CD4-positive, alpha-beta T cell treated with Interleukin-10 for 1 hour (primary cell): ENCODE results near the gene NHERF1.

Experiments
- DNase-seq: peaks from one replicate; pipeline ENCODE4 v3.0.0-alpha.2; 2020

NHERF1 gene

DNA sequence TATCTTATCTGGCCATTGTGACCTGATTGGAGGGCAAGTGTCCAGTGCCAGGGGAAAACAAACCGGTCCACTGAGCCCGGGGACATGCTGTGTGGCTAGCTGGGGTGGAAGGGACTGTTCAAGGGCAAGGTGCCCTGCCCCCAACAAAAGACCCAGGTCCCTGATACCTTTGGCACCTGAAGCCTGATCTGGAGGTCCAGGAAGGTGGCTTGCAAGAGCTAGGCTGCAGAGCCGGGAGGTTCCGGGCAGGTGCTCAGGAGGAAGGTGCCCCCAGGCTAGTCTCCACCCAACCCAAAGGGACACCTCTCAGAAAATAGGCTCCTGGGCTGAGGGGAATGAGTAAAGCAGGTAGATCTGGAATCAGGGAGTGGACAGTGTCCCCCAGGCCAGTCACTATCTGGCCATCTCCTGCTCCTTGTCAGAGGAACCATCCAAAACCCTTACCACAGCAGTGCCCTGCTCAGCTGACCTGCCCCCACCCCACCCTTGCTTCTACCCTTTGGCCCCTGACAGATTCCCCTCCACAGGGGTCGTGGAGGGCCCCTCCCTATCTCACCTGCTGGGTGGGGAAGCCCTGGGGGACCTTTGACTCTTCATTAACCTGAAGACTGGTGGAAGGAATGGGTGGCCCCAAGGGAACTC lies 21.5 kb downstream of the NHERF1 start:
- no peak for DNase-seq

DNA sequence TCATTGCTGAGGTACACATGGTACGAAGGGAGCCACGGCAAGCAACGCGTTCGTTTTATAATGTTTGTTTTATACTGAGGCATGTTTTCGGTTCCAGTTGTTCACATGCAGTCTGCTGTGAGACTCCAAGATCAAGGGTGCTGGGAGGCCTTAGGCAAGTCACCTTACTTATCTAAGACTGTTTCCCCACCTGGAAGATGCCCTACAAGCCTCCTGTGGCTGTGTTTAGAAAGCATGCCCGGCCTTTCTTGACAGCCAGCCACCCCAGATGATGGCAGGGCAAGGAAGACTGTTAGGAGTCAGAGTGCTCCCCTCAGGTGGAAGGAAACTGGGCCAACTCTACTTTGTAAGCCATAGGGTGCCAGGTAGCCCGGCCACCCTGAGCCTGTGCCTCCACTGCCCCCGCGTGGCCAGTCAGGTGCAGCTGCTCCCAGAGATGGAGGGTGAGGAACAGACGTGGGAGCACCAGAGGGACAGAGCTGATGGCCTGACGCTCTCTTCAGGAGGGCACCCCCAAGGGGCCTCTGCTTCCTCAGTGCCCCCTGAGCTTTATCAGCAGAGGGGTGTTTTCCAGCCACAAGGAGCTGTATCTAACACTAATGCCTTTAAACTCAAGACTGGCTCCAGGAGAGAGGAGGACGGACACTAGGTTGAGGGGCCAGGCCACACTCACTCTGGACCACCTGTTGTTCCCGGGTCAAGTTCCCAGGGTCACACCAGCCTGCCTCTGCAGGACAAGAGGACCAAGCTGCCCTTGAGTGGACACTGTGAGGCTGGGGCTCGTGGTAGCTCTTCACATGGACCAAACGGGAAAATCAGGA lies 22.3 kb downstream of the NHERF1 start:
- peak; percentile 83 for DNase-seq

DNA sequence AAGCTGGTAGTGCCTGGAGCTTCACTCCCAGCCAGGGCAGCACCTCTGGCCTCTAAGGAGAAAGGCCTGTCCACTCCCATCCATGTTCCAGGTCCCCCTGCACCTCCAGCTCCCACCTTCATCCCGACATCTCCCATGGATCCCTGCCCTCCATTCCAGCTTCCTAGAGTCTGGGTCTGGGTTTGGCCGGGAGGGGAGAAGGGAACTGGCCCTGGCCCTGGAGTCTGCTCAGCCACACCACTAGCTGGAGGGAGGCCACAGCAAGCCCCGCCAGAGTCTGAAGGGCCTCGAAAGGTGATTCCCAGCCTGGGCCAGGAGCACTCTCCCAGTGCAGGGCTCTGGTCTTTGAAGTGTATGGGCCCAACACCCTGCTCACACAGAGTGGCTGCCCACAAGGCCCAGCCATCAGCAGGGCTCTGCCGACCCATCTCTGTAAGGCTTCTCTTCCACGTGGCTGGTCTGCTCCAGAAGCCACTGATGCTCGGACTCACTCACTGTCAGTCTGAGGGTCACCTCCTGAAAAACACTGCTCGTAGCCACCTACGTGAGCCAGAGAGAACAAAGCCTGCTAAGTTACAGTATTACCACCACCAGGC lies 23.0 kb downstream of the NHERF1 start:
- DNase-seq: no peak

DNA sequence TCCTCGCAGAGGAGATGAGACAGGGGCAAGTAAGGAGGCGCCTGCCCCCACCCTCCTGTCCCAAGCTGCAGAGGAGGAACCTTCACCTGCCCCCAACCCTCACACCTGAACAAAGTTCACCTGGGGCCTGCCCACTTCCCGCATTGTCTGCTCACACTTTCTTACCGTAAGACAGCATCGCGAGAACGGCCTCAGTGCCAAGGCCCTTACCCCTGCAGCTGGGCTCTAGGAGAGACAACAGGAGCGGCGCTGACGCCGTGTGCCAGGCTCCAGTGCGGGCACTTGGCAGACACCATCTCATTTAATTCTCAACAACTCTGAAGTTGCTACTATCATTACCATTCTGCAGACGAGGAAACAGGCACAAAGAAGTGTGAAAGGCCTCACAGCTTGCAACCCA lies 23.6 kb downstream of the NHERF1 start:
- no peak for DNase-seq

DNA sequence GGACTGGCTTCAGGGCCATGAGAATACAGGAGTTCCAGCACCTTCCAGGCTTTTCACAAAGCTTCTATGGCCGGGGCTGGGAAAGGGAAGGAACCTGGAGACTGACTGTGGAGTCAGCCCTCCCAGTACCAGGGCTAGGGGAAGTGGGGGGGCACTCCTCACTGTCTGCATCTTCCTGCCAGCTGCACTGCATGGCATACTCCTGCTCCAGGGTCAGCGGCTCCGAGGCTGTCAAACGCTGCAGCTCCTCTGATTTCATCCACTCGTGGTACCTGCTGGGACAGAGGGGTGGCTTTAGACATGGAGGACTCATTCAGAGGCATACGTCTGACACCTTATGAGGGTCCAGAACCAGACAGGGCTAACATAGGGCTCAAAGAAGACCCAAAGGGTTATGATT lies 25.0 kb downstream of the NHERF1 start:
- DNase-seq: no peak

DNA sequence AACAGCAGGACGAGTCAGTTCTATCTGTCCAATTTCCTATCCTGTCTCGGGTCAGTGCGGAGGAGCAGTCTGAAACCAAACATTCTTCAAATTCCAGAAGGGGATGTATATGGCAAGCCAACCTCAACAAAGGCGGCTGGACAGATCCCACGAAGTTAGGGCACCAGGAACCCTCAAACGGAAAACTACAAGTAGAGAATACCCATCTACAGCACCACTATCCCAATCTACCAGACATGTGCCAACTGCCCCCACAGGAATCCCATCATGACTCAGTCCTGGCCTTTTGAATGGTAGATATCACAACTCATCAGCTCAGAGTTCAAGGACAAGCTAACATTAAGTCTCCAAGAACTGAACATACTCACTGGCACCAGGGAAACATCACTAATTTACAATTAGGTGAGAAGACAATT lies 25.5 kb downstream of the NHERF1 start:
- no peak for DNase-seq

DNA sequence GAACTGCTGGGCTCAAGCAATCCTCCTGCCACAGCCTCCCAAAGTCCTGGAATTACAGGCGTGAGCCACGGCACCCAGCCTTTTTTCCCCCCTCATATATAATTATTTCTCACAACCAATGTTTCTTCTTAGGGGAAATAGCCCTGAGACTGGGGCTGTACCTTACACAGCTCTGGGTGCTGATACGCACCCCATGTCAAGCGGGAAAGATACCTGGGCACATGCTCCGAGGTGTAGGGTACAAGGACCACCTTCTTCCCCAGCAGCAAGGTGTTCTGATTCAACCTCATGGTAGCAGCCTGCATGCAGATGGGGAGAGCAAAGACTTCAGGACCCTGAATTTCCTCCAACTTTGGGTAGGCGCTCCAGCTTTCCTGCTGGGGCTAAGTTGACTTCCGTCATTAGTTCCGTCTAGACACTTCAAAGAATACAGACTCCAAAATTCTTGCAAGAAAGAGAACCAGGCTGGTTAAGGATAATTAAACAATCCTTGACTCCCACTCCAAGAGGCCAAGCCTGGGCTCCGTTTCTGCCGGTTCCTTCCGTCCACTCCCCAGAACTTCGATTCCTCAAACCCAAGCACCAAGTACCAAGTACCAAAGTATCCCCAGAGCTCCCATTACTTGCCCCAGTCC lies 27.1 kb downstream of the NHERF1 start:
- no peak for DNase-seq

DNA sequence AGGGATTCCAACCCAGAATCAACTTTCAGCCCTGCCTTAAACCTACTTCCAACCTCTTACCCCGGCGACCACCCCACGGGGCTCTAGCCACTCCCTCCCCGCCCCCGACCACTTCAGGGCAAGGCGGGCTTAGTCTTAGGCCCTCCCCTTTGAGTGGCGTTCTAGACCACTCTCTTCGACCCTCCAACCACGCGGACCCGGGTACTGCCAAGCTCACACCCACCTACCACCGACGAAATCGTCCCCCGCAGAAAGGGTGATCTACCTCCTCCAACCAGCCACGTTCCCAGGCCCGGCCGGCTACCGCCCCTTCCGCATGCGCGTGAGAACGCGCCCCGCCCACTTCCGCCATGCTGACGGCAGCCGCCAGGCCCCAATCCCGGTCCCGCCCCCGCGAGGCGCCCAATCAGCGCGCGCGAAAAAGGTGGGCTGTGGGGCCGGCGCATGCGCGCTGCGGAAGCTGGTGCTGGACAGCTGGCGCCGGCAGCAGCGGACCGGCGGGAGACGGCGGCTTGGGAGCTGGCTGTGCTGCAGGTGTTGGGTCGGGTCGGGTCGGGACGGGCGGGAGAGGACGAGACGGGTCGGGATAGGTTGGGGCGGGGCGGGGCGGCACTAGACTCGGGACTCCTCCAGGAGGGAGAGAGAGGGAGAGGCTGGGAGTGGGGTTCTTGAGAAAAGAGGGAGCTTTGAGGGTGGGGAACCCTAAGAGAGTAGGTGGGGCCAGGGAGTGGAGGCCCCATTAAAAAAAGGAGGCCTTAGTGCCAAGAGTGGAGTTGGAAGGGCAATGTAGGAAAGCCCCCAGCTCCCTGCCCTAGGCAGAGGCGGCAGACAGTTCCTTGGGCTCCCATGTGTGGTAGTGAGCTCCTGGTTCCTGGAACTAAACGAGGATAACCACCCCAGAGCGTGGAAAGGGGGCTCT lies 27.9 kb downstream of the NHERF1 start, which contains the start of gene NAT9:
TSS of gene NAT9 (minus strand) at position 302 of the 919 bp plus-strand sequence. CDS start 647 bp downstream, outside the sequence.
- DNase-seq: peak; percentile 98

DNA sequence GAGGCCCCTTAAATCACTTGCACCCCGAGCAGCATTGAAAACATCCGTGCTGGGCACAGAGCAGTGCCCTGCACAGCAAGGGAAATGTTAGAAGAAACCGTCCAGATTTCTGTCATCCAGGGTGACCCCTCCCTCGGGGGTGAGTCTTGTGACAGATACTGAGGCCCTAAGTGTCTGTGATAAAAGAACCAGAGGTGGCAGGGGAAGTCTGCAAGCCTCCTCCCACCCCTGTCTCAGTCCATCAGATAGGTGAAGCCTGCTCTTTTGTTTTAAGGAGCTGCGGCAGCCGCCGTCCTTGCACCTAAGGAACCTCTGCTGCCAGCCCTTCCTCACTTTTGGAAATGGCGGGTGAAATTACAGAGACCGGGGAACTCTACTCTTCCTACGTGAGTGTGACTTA lies 28.6 kb downstream of the NHERF1 start:
- no peak for DNase-seq

DNA sequence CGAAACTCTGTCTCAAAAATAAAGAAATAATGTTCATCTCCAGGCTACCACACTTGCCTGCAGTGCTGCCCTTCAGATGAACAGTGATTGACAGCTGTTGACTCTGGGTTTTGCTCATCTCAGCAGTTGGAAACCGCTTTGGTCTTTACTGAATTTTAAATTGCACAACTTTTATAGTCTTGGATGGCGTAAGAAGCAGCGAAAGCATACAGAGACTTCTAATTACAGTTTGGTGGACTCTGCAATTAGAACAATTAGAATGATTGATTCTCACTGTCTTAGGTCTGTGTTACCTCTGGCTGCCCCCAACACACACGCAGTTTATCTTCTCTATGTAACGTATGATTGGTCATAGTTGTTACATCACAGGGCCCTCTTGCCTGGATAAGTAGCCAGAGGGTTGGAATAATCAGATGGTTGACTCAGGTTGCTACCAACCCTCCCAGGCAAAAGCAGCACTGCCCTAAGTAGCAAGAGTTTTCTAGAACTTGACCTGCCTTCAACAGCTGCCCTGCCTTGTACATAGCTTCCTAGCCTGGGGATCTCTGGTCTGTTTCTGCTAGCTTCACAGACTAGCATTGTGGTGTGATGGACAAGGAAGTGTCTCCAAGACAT lies 29.6 kb downstream of the NHERF1 start:
- no peak for DNase-seq

DNA sequence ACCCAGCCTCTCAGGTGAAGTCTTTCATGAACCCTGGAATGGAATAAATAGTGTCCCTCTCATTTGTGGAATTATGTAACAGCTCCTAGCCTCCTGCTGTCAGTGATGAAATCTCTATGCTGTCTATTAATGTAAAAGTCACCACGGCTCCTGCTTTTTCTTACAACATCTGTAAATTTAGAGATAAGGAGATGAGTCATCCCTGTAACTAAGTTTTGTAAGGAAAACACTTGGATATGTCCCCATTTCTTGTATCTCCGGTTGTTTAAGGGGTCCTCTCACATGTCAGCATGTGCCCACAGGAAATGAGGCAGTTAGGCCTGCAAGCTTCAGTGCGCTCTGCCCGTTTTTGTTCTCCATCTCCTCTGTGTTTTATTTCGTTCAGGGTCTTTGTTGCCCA lies 30.5 kb downstream of the NHERF1 start:
- no peak for DNase-seq

DNA sequence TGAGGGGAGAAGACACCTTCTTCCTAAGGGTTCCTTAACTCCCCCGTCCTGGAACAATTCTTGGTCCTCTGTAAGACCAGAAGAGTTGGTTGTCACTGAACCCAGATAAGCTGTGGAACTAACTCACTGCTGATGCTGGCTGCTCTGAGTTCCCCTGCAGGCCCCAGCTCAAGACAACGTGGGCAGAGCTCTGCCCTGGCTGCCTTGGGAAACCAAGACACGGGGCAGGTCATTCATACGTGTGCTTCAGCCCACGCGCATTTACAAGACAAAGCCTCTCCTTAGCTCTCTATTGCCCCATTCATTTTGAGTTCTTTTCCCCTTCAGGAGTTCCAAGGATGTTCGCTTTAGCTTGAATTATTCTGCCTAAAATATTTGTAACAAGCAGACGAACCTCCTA lies 31.1 kb downstream of the NHERF1 start:
- no peak for DNase-seq

DNA sequence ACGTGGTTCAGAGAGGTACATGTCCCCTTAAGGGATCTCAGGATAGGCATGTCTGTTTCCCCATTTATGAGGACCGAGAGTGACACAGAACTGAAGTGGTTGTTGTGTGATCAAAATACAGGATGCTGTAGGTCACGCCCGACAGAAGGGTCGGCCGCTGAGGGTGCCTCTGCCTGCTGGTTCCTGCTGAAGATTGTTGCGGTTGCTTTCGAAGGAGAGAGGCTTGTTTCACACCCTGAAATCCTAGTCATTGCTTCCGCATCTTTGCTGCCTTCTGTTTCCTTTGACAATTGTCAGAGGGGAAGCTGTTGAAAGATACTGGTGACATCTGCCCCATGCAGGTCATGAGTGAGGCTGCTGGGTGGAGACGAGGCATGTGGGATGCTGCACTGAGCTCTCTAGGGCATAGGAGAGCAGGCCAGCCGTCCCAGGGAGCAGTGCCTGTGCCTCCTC lies 31.5 kb downstream of the NHERF1 start:
- peak; percentile 73 for DNase-seq

DNA sequence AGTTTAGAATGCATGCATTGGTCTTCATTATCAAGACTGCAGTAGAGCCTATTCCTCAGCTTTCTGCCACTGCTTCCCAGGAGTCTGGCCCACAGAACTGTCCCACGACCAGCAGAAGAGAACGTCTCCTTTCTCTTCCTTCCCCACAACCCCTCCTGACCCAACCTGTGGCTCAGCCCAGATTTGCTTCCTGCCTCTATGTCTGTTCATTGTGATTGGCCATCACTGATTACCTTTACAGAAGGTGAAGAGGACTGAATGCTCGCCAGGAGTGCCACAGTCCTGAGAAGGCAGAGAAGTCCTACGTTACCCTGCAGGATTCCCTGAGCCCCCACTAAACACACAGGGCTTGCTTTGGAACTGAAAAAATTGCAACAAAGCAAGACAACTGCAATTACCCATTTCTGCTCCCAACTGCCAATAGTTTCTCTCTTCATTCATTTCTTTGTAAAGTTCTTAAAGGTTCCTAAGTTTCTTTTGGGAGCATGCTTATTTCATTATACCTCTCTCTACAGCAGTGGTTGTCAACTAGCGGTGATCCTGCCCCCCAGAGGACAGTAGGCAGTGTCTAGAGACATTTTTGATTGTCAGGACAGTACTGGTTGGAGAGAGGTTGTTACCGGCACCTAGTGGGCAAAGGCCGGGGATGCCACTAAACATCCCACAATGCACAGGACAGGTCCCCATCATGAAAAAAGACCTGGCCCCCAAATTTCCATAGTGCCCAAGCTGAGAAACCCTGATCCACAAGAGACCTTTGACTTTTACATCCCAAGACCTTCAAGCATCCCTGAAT lies 32.2 kb downstream of the NHERF1 start:
- peak; percentile 59 for DNase-seq

DNA sequence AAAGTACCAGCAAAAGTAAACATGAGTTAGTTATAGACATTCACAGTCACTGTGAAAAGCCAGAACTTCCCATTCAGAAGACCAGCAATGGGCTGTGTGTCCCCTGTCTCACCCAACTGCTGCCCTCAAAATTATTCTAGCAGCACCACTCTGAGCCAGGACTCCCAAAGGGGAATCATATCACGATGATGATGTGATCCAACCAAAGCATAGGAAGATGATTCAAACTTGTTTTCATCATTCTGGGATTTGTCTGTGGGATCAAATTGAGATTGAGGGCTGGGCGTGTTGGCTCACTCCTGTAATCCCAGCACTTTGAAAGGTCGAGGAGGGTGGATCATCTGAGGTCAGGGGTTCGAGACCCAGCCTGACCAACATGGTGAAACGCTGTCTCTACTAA lies 34.1 kb downstream of the NHERF1 start:
- DNase-seq: no peak

DNA sequence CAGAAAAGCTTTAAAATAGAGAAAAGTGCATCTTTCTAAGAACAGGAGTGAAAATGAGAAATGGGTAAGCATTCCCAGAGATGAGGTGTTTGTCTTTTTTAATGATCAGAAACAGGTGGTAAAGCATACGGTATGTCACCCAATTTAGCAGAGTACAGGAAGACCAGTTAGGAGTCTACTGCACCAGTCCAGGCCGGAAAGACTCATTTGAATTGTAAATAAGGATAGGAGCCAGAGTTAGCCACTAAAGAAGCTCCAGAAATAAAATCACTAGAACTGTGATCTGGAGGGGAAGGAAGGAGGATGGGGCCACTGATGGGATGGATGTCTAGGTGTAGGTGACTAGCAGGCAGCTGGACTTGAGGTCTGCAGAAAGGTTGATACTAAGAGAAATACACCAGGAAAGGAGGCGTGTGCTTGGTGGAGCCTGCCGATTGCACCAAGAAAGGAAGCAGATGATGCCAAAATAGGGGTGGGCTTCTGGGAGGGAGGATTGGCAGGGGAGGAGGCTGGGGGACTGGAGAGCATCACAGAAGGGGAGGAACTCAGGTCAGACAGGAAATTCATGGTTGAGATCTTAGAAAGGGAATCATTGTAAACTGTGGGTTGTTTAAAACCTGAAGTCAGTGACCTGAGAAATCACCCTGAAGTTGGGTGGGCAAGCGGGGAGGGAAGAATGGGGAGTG lies 35.8 kb downstream of the NHERF1 start:
- no peak for DNase-seq

DNA sequence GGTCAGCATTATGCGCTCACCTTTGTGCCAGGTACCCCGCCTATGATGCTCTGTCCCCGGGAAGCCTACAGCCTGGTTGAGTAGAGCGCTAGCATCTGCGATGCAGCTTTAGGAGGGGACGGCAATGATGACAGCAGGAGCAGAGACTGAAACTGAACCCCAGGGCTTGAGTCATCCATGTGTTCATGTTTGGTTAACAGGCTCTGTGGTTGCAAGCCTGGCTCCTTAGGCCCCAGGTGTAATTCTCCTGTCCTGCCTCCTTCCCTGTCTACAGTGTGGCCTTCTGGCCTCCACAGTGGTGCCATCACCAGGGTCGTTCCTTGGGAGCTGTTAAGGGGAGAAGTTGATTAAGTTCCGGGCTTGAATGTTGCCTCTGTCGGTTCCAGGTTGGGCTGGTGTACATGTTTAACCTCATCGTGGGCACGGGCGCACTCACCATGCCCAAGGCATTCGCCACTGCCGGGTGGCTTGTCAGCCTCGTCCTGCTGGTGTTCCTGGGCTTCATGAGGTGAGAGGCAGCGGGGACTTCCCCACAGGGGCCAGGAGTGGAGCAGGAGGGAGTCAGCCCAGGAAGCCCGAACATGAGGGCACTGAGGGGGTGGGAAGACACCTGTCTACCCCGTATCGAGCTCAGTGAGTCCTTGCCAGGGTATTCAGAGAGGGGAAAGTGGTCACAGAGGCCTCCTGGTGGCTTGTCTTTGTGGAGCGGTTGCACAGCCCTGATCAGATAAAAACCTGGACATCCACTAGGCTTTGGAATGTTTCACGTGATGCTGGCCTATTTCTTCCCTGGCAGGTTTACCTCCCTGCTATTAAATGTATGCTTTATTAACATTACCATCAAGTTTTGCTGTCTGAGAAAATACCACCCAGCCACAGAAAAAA lies 36.9 kb downstream of the NHERF1 start:
- no peak for DNase-seq

DNA sequence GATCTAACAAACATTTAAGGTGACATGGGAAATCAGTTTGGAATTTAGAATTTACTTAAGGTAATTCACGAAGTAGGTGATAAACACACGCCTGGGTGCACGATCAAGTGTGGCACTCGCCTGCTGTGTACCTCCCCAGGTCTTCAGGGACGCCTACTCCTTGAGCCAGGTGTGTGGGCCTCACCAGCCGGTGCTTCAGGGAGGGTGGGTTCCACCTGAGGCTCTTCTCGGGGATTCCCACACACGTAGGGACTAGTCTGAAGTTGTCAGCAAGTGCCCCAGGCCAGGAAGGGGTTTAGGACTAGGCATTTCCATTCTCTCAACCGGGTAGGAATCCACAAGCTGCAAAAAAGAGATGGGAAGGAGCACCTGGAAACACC lies 37.5 kb downstream of the NHERF1 start:
- DNase-seq: no peak

DNA sequence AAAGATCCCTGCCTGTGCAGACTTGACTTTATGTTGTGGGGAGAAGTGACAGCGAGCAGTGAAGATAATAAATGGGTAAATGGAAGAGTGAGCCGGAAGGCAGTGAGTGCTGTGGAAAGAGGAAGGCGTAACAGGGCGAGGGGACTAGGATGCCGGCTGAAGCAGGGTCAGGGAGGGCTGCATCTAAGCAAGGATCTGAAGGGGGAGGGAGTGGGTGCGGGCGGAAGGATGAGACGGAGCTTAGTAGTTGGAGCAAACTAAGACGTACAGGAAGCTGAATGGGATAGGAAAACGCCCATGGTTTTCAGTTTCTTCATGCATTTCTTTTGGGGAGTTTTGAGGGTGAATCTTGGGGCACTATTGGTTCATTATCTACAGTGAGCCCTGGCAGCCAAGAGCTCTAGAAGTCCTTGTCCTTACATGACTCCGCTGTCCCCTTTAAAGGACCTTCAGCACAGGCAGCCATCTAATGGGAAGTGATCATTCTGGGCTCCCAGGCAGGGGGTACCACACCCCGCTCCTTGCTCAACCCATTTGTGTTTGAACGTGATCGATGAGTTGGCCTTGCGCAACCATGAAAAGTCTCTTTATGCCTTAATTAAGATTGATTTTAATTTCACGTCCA lies 38.1 kb downstream of the NHERF1 start:
- DNase-seq: no peak
